GM12878 (cell line): ENCODE results near the gene ANKRD65. TPM values are rescaled to one million over a fixed set of nuclear protein-coding genes. Genes with fewer than 3 reads are reported as not detected.

Experiments used
- CBX5 ChIP-seq: sonication (generic); IDR thresholded peaks from 2 replicates; pipeline ENCODE4 v1.6.1; 2016; ENCODE audit warnings: low read depth, moderate library complexity, mild to moderate bottlenecking, inconsistent platforms
- CREM ChIP-seq: IDR thresholded peaks from 2 replicates; pipeline ENCODE4 v1.6.1; 2014; ENCODE audit warnings: antibody characterized with exemption, low read depth
- E2F8 ChIP-seq: fragments of 450-650 bp; IDR thresholded peaks from 2 replicates; pipeline ENCODE4 v1.6.1; 2018; ENCODE audit warnings: mild to moderate bottlenecking, low read depth, moderate library complexity; ENCODE audit not compliant: partially characterized antibody
- HCFC1 ChIP-seq: fragments of 150-350 bp; IDR thresholded peaks from 2 replicates; pipeline ENCODE4 v1.6.1; 2014; ENCODE audit warnings: low read length
- KDM1A ChIP-seq: fragments of 200-600 bp; sonication (generic); IDR thresholded peaks from 2 replicates; pipeline ENCODE4 v1.6.1; 2016; ENCODE audit warnings: borderline replicate concordance
- MLLT1 ChIP-seq: fragments of 450-650 bp; IDR thresholded peaks from 2 replicates; pipeline ENCODE4 v1.6.1; 2016; ENCODE audit warnings: mild to moderate bottlenecking
- NR2C2 ChIP-seq: IDR thresholded peaks from 2 replicates; pipeline ENCODE4 v1.6.1; 2011; ENCODE audit warnings: borderline replicate concordance, low read depth; ENCODE audit not compliant: control insufficient read depth, insufficient read length
- NRF1 ChIP-seq: conservative IDR thresholded peaks from 2 replicates; pipeline ENCODE4 v1.6.1; 2011; ENCODE audit warnings: mild to moderate bottlenecking, low read depth, low read length, improper control_type of control experiment
- RAD21 ChIP-seq: IDR thresholded peaks from 2 replicates; pipeline ENCODE4 v1.6.1; 2011; ENCODE audit warnings: mild to moderate bottlenecking, low read depth, low read length, moderate library complexity; ENCODE audit not compliant: insufficient read depth
- RBBP5 ChIP-seq: fragments of 200-600 bp; sonication (generic); conservative IDR thresholded peaks from 2 replicates; pipeline ENCODE4 v1.6.1; 2016
- REST ChIP-seq: IDR thresholded peaks from 2 replicates; pipeline ENCODE4 v1.6.1; 2012; ENCODE audit warnings: mild to moderate bottlenecking, low read depth, low read length
- RUNX3 ChIP-seq: IDR thresholded peaks from 2 replicates; pipeline ENCODE4 v1.6.1; 2012; ENCODE audit warnings: low read length, inconsistent platforms
- STAT3 ChIP-seq: IDR thresholded peaks from 2 replicates; pipeline ENCODE4 v1.6.1; 2011; ENCODE audit warnings: low read depth, low read length, improper control_type of control experiment
- USF2 ChIP-seq: IDR thresholded peaks from 2 replicates; pipeline ENCODE4 v1.6.1; 2011; ENCODE audit warnings: low read depth, low read length, improper control_type of control experiment, borderline replicate concordance
- ZBED1 ChIP-seq: IDR thresholded peaks from 2 replicates; pipeline ENCODE4 v1.6.1; 2016; ENCODE audit warnings: borderline replicate concordance
- ZNF24 ChIP-seq: fragments of 450-650 bp; IDR thresholded peaks from 2 replicates; pipeline ENCODE4 v1.6.1; 2017; ENCODE audit warnings: antibody characterized with exemption, mild to moderate bottlenecking
- ZNF687 ChIP-seq: fragments of 450-650 bp; IDR thresholded peaks from 2 replicates; pipeline ENCODE4 v1.6.1; 2017; ENCODE audit warnings: mild to moderate bottlenecking, moderate library complexity
- polyA plus RNA-seq, 11 experiments: library from polyadenylated mRNA; depleted of rRNA in 4 of 11; unstranded in 6 of 11; stranded (reverse) in 5 of 11; fragments of >200 nt; fragmentation: Nextera tagmentation in 4 of 11; fragmentation: Illumina TruSeq in 1 of 11; extraction: Ambion mirVana in 4 of 11; extraction: Trizol in 1 of 11; gene quantifications; 1 replicate in 1 of 11; 2 replicates in 10 of 11; pipeline versions ENCODE4 v1.2.1 to v1.2.3, GENCODE V29; 2011 to 2016; ENCODE audit warnings: inconsistent platforms in 2 of 11, missing spikeins in 2 of 11, low read depth in 1 of 11
- total RNA-seq, 4 experiments: library from RNA; depleted of rRNA in 3 of 4; stranded (reverse); fragments of >200 nt in 3 of 4; fragmentation: Illumina TruSeq in 1 of 4; extraction: Trizol in 1 of 4; gene quantifications; 2 replicates each; pipeline versions ENCODE4 v1.2.1 to v1.2.3, GENCODE V29; 2013 to 2021

Gene ANKRD65
- total and polyA plus RNA-seq, 10 of the 15 experiments (the other 5 are each of a cell fraction or from before 2014, with no cell fraction given), result 0.05 to 2.8 (median 0.37) TPM

GRCh38 chr1:1406821-1407635, 14.0 kb downstream of the ANKRD65 start, which contains the start of gene MRPL20 (continued):
- TF ChIP-seq REST, result 0 out of 2 replicates have a peak, but pooled peaks have one; percentile 3
- TF ChIP-seq CBX5, result no peak
- TF ChIP-seq ZBED1, result no peak
- TF ChIP-seq USF2, result no peak
- TF ChIP-seq STAT3, result no peak
- peak; percentile 99 for TF ChIP-seq ZNF687
- TF ChIP-seq KDM1A, result no peak
- TF ChIP-seq CREM, result peak; percentile 87
- no peak for TF ChIP-seq RBBP5
- no peak for TF ChIP-seq RUNX3
- peak; percentile 99 for TF ChIP-seq NR2C2
- TF ChIP-seq MLLT1, result 0 out of 2 replicates have a peak, but pooled peaks have one; percentile 10
- peak; percentile 55 for TF ChIP-seq NRF1
- TF ChIP-seq ZNF24, result no peak
- peak; percentile 88 for TF ChIP-seq HCFC1
- no peak for TF ChIP-seq RAD21
- peak; percentile 43 for TF ChIP-seq E2F8
